Activated naive CD8-positive, alpha-beta T cell treated with anti-CD3 and anti-CD28 coated beads for 36 hours (primary cell): ENCODE data around the gene GAST. TPM values are rescaled to one million over a fixed set of nuclear protein-coding genes. Genes with fewer than 3 reads are reported as not detected.
"Not testable (repeated sequence)": the region's sequence is repeated elsewhere in the genome, so short reads cannot be mapped to it uniquely, and the experiment has no call there.

Source experiments
- DNase-seq: peaks from one replicate; pipeline ENCODE4 v3.0.0; 2021
- H3K27ac Mint-ChIP-seq: one replicate; pipeline ENCODE4 v1.8.0; 2022; ENCODE audit warnings: mild to moderate bottlenecking, moderate library complexity, mixed read lengths
- H3K27me3 Mint-ChIP-seq: one replicate; pipeline ENCODE4 v1.8.0; 2022; ENCODE audit warnings: mild to moderate bottlenecking, mixed read lengths
- H3K36me3 Mint-ChIP-seq: one replicate; pipeline ENCODE4 v1.8.0; 2021; ENCODE audit warnings: mild to moderate bottlenecking, mixed read lengths
- H3K4me1 Mint-ChIP-seq: one replicate; pipeline ENCODE4 v1.8.0; 2021; ENCODE audit warnings: mixed read lengths
- H3K4me3 Mint-ChIP-seq: one replicate; pipeline ENCODE4 v1.8.0; 2022; ENCODE audit warnings: mild to moderate bottlenecking, moderate library complexity, mixed read lengths
- H3K9me3 Mint-ChIP-seq: one replicate; pipeline ENCODE4 v1.8.0; 2022; ENCODE audit warnings: mixed read lengths
- total RNA-seq, 2 experiments: library from RNA; stranded (reverse); gene quantifications; one replicate each; pipeline ENCODE4 v1.2.3, GENCODE V29; 2021

GAST gene
- total RNA-seq, 2 experiments from 2014 or later, result not detected

- H3K4me1 Mint-ChIP-seq, result peaks cover 32% of the 10 kb centered on the region
- H3K27me3 Mint-ChIP-seq, result no peaks in the 10 kb centered on the region
- DNase-seq, result peak; percentile 68
- peak overlapping the region; percentile 83 for H3K4me3 Mint-ChIP-seq
- H3K9me3 Mint-ChIP-seq, result peaks cover 9% of the 10 kb centered on the region
- H3K36me3 Mint-ChIP-seq, result peaks cover 10% of the 10 kb centered on the region
- peak overlapping the region; percentile 97 for H3K27ac Mint-ChIP-seq
Observed at GRCh38 chr17:41678907-41679739, 33.0 kb upstream of the GAST start.

GRCh38 chr17:41679740-41680425, 32.2 kb upstream of the GAST start:
- DNase-seq, result no peak
- Mint-ChIP-seq H3K36me3 (peaks cover 10% of the 10 kb centered on the region), H3K27me3 (no peaks in the 10 kb centered on the region), H3K4me3 (peak overlapping the region; percentile 83), H3K27ac (peak overlapping the region; percentile 97), H3K9me3 (peaks cover 9% of the 10 kb centered on the region), H3K4me1 (peaks cover 32% of the 10 kb centered on the region)

DNA sequence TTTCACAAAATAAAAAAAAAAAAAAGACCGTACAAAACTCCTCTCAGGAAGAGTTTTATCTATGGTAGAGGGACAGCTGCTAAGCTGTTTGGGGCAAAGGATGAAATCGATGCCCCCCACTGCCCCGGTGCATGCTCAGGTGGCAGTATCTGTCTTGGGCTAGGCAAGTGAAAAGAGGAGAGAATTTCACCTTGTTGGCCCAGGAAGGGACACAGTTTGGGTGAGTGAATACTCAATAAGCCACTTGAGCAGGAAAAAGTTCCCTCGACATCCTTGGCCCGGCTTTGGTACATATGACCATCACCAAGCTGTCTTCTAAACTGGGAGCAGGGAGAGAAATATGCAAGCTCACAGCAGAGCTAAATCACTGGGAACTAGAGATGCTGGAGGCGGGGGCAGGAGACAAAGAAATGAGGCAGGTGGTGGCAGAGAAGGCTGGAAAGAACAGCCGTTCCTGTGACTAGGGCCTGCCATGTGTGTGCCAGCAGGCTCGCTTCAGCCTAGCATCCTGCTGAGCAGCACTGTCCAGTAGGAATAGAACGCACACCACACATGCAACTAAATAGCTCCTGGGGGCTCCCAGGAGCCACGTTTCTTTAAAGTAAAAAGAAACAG, 31.6 kb upstream of the GAST start:
- H3K9me3 Mint-ChIP-seq, result peaks cover 9% of the 10 kb centered on the region
- no peak overlapping the region for H3K4me3 Mint-ChIP-seq
- peaks cover 32% of the 10 kb centered on the region for H3K4me1 Mint-ChIP-seq
- no peak overlapping the region for H3K27ac Mint-ChIP-seq
- H3K27me3 Mint-ChIP-seq, result no peaks in the 10 kb centered on the region
- DNase-seq, result no peak
- peaks cover 10% of the 10 kb centered on the region for H3K36me3 Mint-ChIP-seq

DNA sequence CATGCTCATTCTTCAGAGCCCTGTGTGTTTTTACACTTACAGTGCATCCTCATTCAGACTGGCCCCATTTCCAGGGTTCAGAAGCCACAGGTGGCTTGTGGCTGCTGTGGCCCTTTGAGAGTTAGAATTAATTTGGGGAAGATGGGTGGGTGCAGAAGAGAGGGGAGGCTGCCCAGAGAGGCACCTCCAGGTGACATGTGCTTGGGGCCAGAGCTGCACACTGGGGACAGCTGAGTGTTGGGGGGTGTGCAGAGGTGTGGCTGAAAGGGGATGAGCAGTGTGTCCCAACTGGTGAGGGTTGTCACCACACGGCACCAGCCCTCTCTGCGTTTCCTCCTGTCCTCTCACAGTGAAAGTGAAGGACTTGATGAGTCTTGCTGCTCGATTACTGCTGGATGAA, 30.4 kb upstream of the GAST start:
- Mint-ChIP-seq H3K27ac (no peak overlapping the region), H3K4me1 (peaks cover 21% of the 10 kb centered on the region), H3K36me3 (peaks cover 6% of the 10 kb centered on the region), H3K4me3 (no peak overlapping the region), H3K27me3 (no peaks in the 10 kb centered on the region), H3K9me3 (peaks cover 5% of the 10 kb centered on the region)
- no peak for DNase-seq

- peaks cover 6% of the 10 kb centered on the region for H3K36me3 Mint-ChIP-seq
- peaks cover 5% of the 10 kb centered on the region for H3K9me3 Mint-ChIP-seq
- no peak for DNase-seq
- no peaks in the 10 kb centered on the region for H3K27me3 Mint-ChIP-seq
- H3K4me1 Mint-ChIP-seq, result peaks cover 23% of the 10 kb centered on the region
- no peak overlapping the region for H3K4me3 Mint-ChIP-seq
- H3K27ac Mint-ChIP-seq, result no peak overlapping the region
Observed at GRCh38 chr17:41682631-41683030, 29.5 kb upstream of the GAST start.

DNA sequence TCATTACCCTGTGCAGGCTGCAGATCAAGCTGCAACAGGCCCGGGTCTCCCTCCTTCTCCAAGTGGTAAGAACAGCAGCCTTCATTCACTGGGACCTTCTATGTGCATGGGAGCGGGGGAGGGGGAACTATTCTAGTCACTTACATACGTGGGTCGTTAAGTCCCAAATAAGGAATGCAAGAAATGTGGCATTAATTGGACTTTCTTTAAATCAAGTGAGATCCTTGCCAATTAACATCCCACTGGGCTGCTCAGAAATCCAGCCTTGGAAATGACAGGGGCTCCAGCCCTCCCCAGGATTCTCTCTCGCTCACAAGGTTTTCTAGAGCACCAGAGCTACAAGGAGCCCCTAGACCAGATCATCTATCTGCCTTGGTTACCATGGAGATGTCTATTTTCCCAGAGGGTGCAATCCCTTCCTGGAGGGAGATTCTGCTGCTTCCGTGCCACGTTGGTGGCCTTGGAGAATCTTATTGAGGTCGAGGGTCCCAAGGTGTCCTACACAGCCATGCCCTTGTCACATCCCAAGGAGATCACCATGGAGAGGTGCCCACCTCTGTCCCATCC, 28.6 kb upstream of the GAST start:
- DNase-seq, result no peak
- Mint-ChIP-seq H3K27ac (no peak overlapping the region), H3K27me3 (no peaks in the 10 kb centered on the region), H3K36me3 (peaks cover 2% of the 10 kb centered on the region), H3K9me3 (peaks cover 1% of the 10 kb centered on the region), H3K4me3 (no peak overlapping the region), H3K4me1 (peaks cover 22% of the 10 kb centered on the region)

GRCh38 chr17:41684035-41684434, 28.1 kb upstream of the GAST start:
- Mint-ChIP-seq H3K9me3 (no peaks in the 10 kb centered on the region), H3K27ac (no peak overlapping the region), H3K36me3 (peaks cover 4% of the 10 kb centered on the region), H3K4me1 (peaks cover 18% of the 10 kb centered on the region), H3K4me3 (no peak overlapping the region), H3K27me3 (no peaks in the 10 kb centered on the region)
- DNase-seq, result no peak

DNA sequence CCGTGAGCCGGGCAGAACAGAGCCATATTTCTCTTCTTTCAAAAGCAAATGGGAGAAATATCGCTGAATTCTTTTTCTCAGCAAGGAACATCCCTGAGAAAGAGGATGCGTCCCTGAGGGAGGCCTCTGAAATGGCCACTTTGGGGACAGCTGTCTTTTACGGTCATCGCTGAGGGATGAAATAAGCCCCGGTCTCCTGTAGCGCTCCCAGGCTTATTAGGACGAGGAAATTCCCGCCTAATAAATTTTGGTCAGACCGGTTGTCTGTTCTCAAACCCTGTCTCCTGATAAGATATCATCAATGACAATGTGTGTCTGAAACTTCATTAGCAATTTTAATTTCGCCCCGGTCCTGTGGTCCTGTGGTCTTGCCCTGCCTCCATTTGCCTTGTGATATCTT, 26.4 kb upstream of the GAST start:
- not testable (repeated sequence) for H3K4me3 Mint-ChIP-seq, H3K9me3 Mint-ChIP-seq, H3K27ac Mint-ChIP-seq, DNase-seq, H3K4me1 Mint-ChIP-seq, H3K27me3 Mint-ChIP-seq
- H3K36me3 Mint-ChIP-seq, result peaks cover 21% of the 10 kb centered on the region

- Mint-ChIP-seq H3K27ac (no peak overlapping the region), H3K9me3 (no peaks in the 10 kb centered on the region), H3K4me3 (no peak overlapping the region), H3K4me1 (peaks cover 13% of the 10 kb centered on the region), H3K27me3 (no peaks in the 10 kb centered on the region), H3K36me3 (peaks cover 26% of the 10 kb centered on the region)
- DNase-seq, result no peak
Observed at GRCh38 chr17:41686281-41686680, 25.9 kb upstream of the GAST start.

- peaks cover 7% of the 10 kb centered on the region for H3K27me3 Mint-ChIP-seq
- peaks cover 19% of the 10 kb centered on the region for H3K4me1 Mint-ChIP-seq
- H3K4me3 Mint-ChIP-seq, result peak overlapping the region; percentile 87
- H3K9me3 Mint-ChIP-seq, result no peaks in the 10 kb centered on the region
- peak overlapping the region; percentile 99 for H3K27ac Mint-ChIP-seq
- DNase-seq, result peak; percentile 58
- H3K36me3 Mint-ChIP-seq, result peaks cover 42% of the 10 kb centered on the region
Observed at GRCh38 chr17:41687828-41688640, 24.1 kb upstream of the GAST start.

- Mint-ChIP-seq H3K27me3 (peaks cover 7% of the 10 kb centered on the region), H3K4me1 (peaks cover 22% of the 10 kb centered on the region), H3K36me3 (peaks cover 44% of the 10 kb centered on the region), H3K27ac (peak within 1 kb of the TSS; percentile 99), H3K4me3 (peak within 1 kb of the TSS; percentile 87), H3K9me3 (no peaks in the 10 kb centered on the region)
- peak; percentile 99 for DNase-seq
Observed at GRCh38 chr17:41688641-41689496, 23.3 kb upstream of the GAST start, which contains the start of gene EIF1. TSS of gene EIF1 (plus strand) at chr17:41688885. CDS start at chr17:41689039, 154 bp downstream.

DNA sequence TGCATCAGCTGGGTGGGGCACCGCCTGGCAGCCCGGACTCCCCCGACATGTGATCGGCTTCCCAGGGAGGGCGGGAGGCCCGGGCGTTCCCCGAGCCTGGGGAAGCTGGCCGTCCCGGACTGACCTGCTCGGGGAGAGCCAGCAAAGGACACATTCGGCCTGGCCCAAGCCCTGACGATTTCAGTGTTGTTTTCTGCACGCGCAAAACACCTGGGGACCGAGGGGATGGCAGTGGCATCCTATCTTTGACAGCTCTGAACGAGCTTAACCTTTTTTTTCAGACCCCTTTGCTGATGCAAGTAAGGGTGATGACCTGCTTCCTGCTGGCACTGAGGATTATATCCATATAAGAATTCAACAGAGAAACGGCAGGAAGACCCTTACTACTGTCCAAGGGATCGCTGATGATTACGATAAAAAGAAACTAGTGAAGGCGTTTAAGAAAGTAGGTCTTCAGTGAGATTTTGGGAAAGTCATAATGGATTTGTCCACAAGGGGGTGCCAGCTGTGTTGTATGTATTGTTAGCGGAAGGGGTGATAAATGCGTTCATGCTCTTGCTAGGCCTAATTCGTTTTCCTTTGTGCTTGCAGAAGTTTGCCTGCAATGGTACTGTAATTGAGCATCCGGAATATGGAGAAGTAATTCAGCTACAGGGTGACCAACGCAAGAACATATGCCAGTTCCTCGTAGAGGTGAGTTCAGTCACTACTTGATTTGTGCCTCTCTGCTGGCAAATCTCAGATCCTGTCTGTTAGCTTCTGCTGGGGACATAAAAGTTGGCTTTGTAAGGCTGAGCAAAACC, 22.4 kb upstream of the GAST start:
- H3K4me1 Mint-ChIP-seq, result peaks cover 22% of the 10 kb centered on the region
- peak overlapping the region; percentile 87 for H3K4me3 Mint-ChIP-seq
- H3K9me3 Mint-ChIP-seq, result no peaks in the 10 kb centered on the region
- H3K27ac Mint-ChIP-seq, result peak overlapping the region; percentile 99
- peaks cover 7% of the 10 kb centered on the region for H3K27me3 Mint-ChIP-seq
- DNase-seq, result peak; percentile 37
- H3K36me3 Mint-ChIP-seq, result peaks cover 45% of the 10 kb centered on the region

- H3K4me1 Mint-ChIP-seq, result peaks cover 22% of the 10 kb centered on the region
- DNase-seq, result no peak
- H3K27ac Mint-ChIP-seq, result peak overlapping the region; percentile 99
- no peaks in the 10 kb centered on the region for H3K9me3 Mint-ChIP-seq
- peak overlapping the region; percentile 87 for H3K4me3 Mint-ChIP-seq
- H3K36me3 Mint-ChIP-seq, result peaks cover 45% of the 10 kb centered on the region
- H3K27me3 Mint-ChIP-seq, result peaks cover 7% of the 10 kb centered on the region
Observed at GRCh38 chr17:41690497-41690896, 21.6 kb upstream of the GAST start.
